Jurkat, Clone E6-1 (cell line): ENCODE results near the gene PRKCB.
"Not testable (repeated sequence)": the region's sequence is repeated elsewhere in the genome, so short reads cannot be mapped to it uniquely, and the experiment has no call there.

Experiments used
- DNase-seq: peaks from one replicate; pipeline ENCODE4 v3.0.0-alpha.2; 2011; ENCODE audit warnings: low read depth, low spot score
- H3K4me3 ChIP-seq: 2 replicates; pipeline ENCODE4 v1.5.1; 2011; ENCODE audit warnings: mild to moderate bottlenecking, low read length, control low read depth, moderate library complexity

The PRKCB gene

GRCh38 chr16:24217461-24217860, 381.7 kb downstream of the PRKCB start:
- no peak for DNase-seq
- no peak overlapping the region for H3K4me3 ChIP-seq

- no peak for DNase-seq
- H3K4me3 ChIP-seq: no peak overlapping the region
Observed at GRCh38 chr16:24218299-24218698, 382.5 kb downstream of the PRKCB start.

- no peak for DNase-seq
- no peak overlapping the region for H3K4me3 ChIP-seq
Observed at GRCh38 chr16:24221219-24221618, 385.4 kb downstream of the PRKCB start.

GRCh38 chr16:24228514-24228913, 392.7 kb downstream of the PRKCB start:
- DNase-seq: no peak
- no peak overlapping the region for H3K4me3 ChIP-seq

- DNase-seq: no peak
Observed at GRCh38 chr16:24232936-24233335, 397.2 kb downstream of the PRKCB start.

GRCh38 chr16:24234737-24235136, 399.0 kb downstream of the PRKCB start:
- no peak overlapping the region for H3K4me3 ChIP-seq
- DNase-seq: no peak

More at GRCh38 chr16:24232936-24233335, 397.2 kb downstream of the PRKCB start:
- no peak overlapping the region for H3K4me3 ChIP-seq

- no peak for DNase-seq
- no peak overlapping the region for H3K4me3 ChIP-seq
Observed at GRCh38 chr16:24235806-24236205, 400.0 kb downstream of the PRKCB start.

- not testable (repeated sequence) for H3K4me3 ChIP-seq, DNase-seq
Observed at GRCh38 chr16:24238846-24239245, 403.1 kb downstream of the PRKCB start.

- DNase-seq: no peak
- H3K4me3 ChIP-seq: no peak overlapping the region
Observed at GRCh38 chr16:24246911-24247607, 411.3 kb downstream of the PRKCB start.

GRCh38 chr16:24253192-24253591, 417.4 kb downstream of the PRKCB start:
- peak; percentile 63 for DNase-seq
- H3K4me3 ChIP-seq: no peak overlapping the region

GRCh38 chr16:24255456-24256371, 419.9 kb downstream of the PRKCB start, which contains the start of gene CACNG3:
TSS of gene CACNG3 (plus strand) at chr16:24256335. CDS start at chr16:24256755, 420 bp downstream.
- peak; percentile 74 for DNase-seq
- H3K4me3 ChIP-seq: no peak within 1 kb of the TSS

- H3K4me3 ChIP-seq: no peak overlapping the region
- no peak for DNase-seq
Observed at GRCh38 chr16:24257958-24258357, 422.2 kb downstream of the PRKCB start.

GRCh38 chr16:24258791-24259190, 423.0 kb downstream of the PRKCB start:
- no peak for DNase-seq

GRCh38 chr16:24262816-24263215, 427.0 kb downstream of the PRKCB start:
- H3K4me3 ChIP-seq: no peak overlapping the region
- no peak for DNase-seq

More at GRCh38 chr16:24258791-24259190, 423.0 kb downstream of the PRKCB start:
- H3K4me3 ChIP-seq: no peak overlapping the region
